Natural killer cell (primary cell): ENCODE results near the gene KLHL25. TPM values are rescaled to one million over a fixed set of nuclear protein-coding genes. Genes with fewer than 3 reads are reported as not detected.

Source experiments
- ATAC-seq, 3 donors: fragments of 150-1000 bp in 2 of 3; fragments of 200-7000 bp in 1 of 3; cut with Tn5 transposase; 1 replicate in 1 of 3; 2 replicates in 2 of 3; pipeline ENCODE4 v1.10.0; 2021; ENCODE audit warnings: mild to moderate bottlenecking in 2 of 3, moderate library complexity in 2 of 3
- DNase-seq, 2 donors: peaks; one replicate each; pipeline versions ENCODE4 v3.0.0 to v3.0.0-alpha.2; 2013 to 2021; ENCODE audit warnings: mixed read lengths in 1 of 2
- H3K27ac ChIP-seq: one replicate; pipeline ENCODE4 v1.5.1; 2013; ENCODE audit warnings: mild to moderate bottlenecking, low read length
- H3K27me3 ChIP-seq: one replicate; pipeline ENCODE4 v1.6.1; 2013; ENCODE audit warnings: low read length; ENCODE audit not compliant: control insufficient read depth, insufficient read depth
- H3K36me3 ChIP-seq: one replicate; pipeline ENCODE4 v1.6.1; 2013; ENCODE audit warnings: low read length; ENCODE audit not compliant: control insufficient read depth, insufficient read depth
- H3K4me1 ChIP-seq: one replicate; pipeline ENCODE4 v1.6.1; 2013; ENCODE audit warnings: low read length; ENCODE audit not compliant: control insufficient read depth, insufficient read depth
- H3K4me3 ChIP-seq: one replicate; pipeline ENCODE4 v1.5.1; 2013; ENCODE audit warnings: low read length
- H3K9me3 ChIP-seq: one replicate; pipeline ENCODE4 v1.6.1; 2013; ENCODE audit warnings: low read length; ENCODE audit not compliant: control insufficient read depth, insufficient read depth
- H3K27ac Mint-ChIP-seq, 2 donors: one replicate each; pipeline ENCODE4 v1.8.0; 2022; ENCODE audit warnings: mild to moderate bottlenecking in 2 of 2, mixed read lengths in 2 of 2, moderate library complexity in 1 of 2
- H3K27me3 Mint-ChIP-seq, 2 donors: one replicate each; pipeline ENCODE4 v1.8.0; 2022; ENCODE audit warnings: low read depth in 2 of 2, mixed read lengths in 2 of 2
- H3K36me3 Mint-ChIP-seq: one replicate; pipeline ENCODE4 v1.8.0; 2022; ENCODE audit warnings: mixed read lengths
- H3K4me1 Mint-ChIP-seq, 2 donors: one replicate each; pipeline ENCODE4 v1.8.0; 2022; ENCODE audit warnings: mixed read lengths in 2 of 2
- H3K4me3 Mint-ChIP-seq: one replicate; pipeline ENCODE4 v1.8.0; 2022; ENCODE audit warnings: mild to moderate bottlenecking, moderate library complexity, mixed read lengths
- H3K9me3 Mint-ChIP-seq, 2 donors: one replicate each; pipeline ENCODE4 v1.8.0; 2022; ENCODE audit warnings: mixed read lengths in 2 of 2
- CTCF ChIP-seq: fragments of 200-600 bp; IDR thresholded peaks from one replicate; pipeline ENCODE4 v1.8.0; 2022; ENCODE audit warnings: antibody characterized with exemption
- WGBS: methylation state at CpG from one replicate; pipeline ENCODE4 v1.1.7; 2013; ENCODE audit warnings: missing lambda C conversion rate; ENCODE audit not compliant: insufficient coverage; 5-methylcytosine and 5-hydroxymethylcytosine counted together
- intact Hi-C: fragments of 100-400 bp; cut with micrococcal nuclease; formaldehyde crosslinking; loops from one replicate; pipeline ENCODE4 v1.14.2; 2022
- total RNA-seq, 4 donors: library from RNA; stranded (reverse); fragments of 120-200 nt in 1 of 4; gene quantifications; one replicate each; pipeline versions ENCODE4 v1.2.3 to v1.2.4, GENCODE V29; 2013 to 2022

The KLHL25 gene
- total RNA-seq, 3 donors from 2014 or later (not counting 1 experiment from before 2014, with no cell fraction given): 6.5 to 16.2 (median 10.4) TPM

GRCh38 chr15:85725564-85725963, 69.2 kb downstream of the KLHL25 start:
- intact Hi-C loops: no loop called here
- 96% methylated on average over 3 of the region's 4 CpGs for WGBS
- H3K4me1 ChIP-seq: peaks cover 13% of the 10 kb centered on the region

GRCh38 chr15:85725019-85725418, 69.7 kb downstream of the KLHL25 start:
- peak overlapping the region; percentile 77 to 91 for H3K27ac Mint-ChIP-seq
- no peaks in the 10 kb centered on the region for H3K9me3 Mint-ChIP-seq
- 92% methylated on average over 3 of the region's 3 CpGs for WGBS
- H3K4me3 Mint-ChIP-seq: no peak overlapping the region
- Histone ChIP-seq H3K36me3 (peaks cover 97% of the 10 kb centered on the region), H3K9me3 (no peaks in the 10 kb centered on the region), H3K27me3 (no peaks in the 10 kb centered on the region), H3K4me3 (no peak overlapping the region), H3K4me1 (peaks cover 13% of the 10 kb centered on the region), H3K27ac (no peak overlapping the region)
- no peaks in the 10 kb centered on the region for H3K27me3 Mint-ChIP-seq
- no peak for TF ChIP-seq CTCF
- DNase-seq (no peak), ATAC-seq (no peak)
- peaks cover 25 to 35% of the 10 kb centered on the region in 2 donors for H3K4me1 Mint-ChIP-seq
- intact Hi-C loops: no loop called here
- H3K36me3 Mint-ChIP-seq: peaks cover 40% of the 10 kb centered on the region

More at GRCh38 chr15:85725564-85725963, 69.2 kb downstream of the KLHL25 start:
- H3K27me3 ChIP-seq: no peaks in the 10 kb centered on the region
- peaks cover 97% of the 10 kb centered on the region for H3K36me3 ChIP-seq
- ATAC-seq (no peak), DNase-seq (no peak)
- no peak overlapping the region for H3K4me3 ChIP-seq
- TF ChIP-seq CTCF: no peak
- Mint-ChIP-seq H3K4me1 (peaks cover 25 to 37% of the 10 kb centered on the region in 2 donors), H3K27ac (peak overlapping the region; percentile 31 to 91), H3K27me3 (no peaks in the 10 kb centered on the region), H3K9me3 (no peaks in the 10 kb centered on the region), H3K36me3 (peaks cover 45% of the 10 kb centered on the region), H3K4me3 (no peak overlapping the region)
- no peak overlapping the region for H3K27ac ChIP-seq
- H3K9me3 ChIP-seq: no peaks in the 10 kb centered on the region

GRCh38 chr15:85723960-85724945, 70.5 kb downstream of the KLHL25 start:
- peak overlapping the region; percentile 37 for H3K27ac ChIP-seq
- no peaks in the 10 kb centered on the region for H3K27me3 ChIP-seq
- Mint-ChIP-seq H3K36me3 (peaks cover 36% of the 10 kb centered on the region), H3K27ac (peak overlapping the region; percentile 77 to 91), H3K4me3 (peak overlapping the region; percentile 57), H3K4me1 (peaks cover 25 to 27% of the 10 kb centered on the region in 2 donors), H3K27me3 (no peaks in the 10 kb centered on the region), H3K9me3 (no peaks in the 10 kb centered on the region)
- WGBS: 64% methylated on average over 8 of the region's 10 CpGs
- no peak overlapping the region for H3K4me3 ChIP-seq
- peak in 1 of 2 donors; percentile 64 for DNase-seq
- TF ChIP-seq CTCF: no peak
- H3K36me3 ChIP-seq: peaks cover 99% of the 10 kb centered on the region
- ATAC-seq: peak in 1 of 3 donors; percentile 91
- no peaks in the 10 kb centered on the region for H3K9me3 ChIP-seq
- intact Hi-C loops: no loop called here
- peaks cover 13% of the 10 kb centered on the region for H3K4me1 ChIP-seq
